K562 (cell line): ENCODE data around the gene ZMYM2. TPM values are rescaled to one million over a fixed set of nuclear protein-coding genes. Genes with fewer than 3 reads are reported as not detected.

Experiments
- BCLAF1 ChIP-seq, 2 experiments: fragments of 450-650 bp in 1 of 2; IDR thresholded peaks; 2 replicates each; pipeline ENCODE4 v1.6.1; 2011 to 2017; ENCODE audit warnings: low read depth in 2 of 2, antibody characterized with exemption in 1 of 2, borderline replicate concordance in 1 of 2, low read length in 1 of 2, mild to moderate bottlenecking in 1 of 2, mixed read lengths in 1 of 2; ENCODE audit not compliant: control insufficient read depth in 1 of 2
- HDAC1 ChIP-seq, 2 experiments: fragments of 450-650 bp; IDR thresholded peaks; 2 replicates each; pipeline ENCODE4 v1.6.1; 2016 to 2017; ENCODE audit warnings: inconsistent platforms in 1 of 2, mild to moderate bottlenecking in 1 of 2, moderate library complexity in 1 of 2
- KLF16 ChIP-seq: IDR thresholded peaks from 2 replicates; pipeline ENCODE4 v1.6.1; 2016; ENCODE audit warnings: antibody characterized with exemption
- L3MBTL2 ChIP-seq: fragments of 450-650 bp; IDR thresholded peaks from 2 replicates; pipeline ENCODE4 v1.6.1; 2016; ENCODE audit warnings: mild to moderate bottlenecking, moderate library complexity
- MCM5 ChIP-seq: fragments of 450-650 bp; IDR thresholded peaks from 2 replicates; pipeline ENCODE4 v1.6.1; 2016; ENCODE audit warnings: low read depth
- NR2C1 ChIP-seq, 2 experiments: fragments of 450-650 bp; IDR thresholded peaks; 2 replicates each; pipeline ENCODE4 v1.6.1; 2017; ENCODE audit warnings: mild to moderate bottlenecking in 2 of 2, antibody characterized with exemption in 1 of 2, inconsistent platforms in 1 of 2, missing compliant biosample characterization in 1 of 2, missing genetic modification characterization in 1 of 2
- SMC3 ChIP-seq: conservative IDR thresholded peaks from 2 replicates; pipeline ENCODE4 v1.6.1; 2011; ENCODE audit warnings: low read depth, low read length, improper control_type of control experiment; ENCODE audit not compliant: insufficient read depth
- ZBTB40 ChIP-seq, 2 experiments: fragments of 450-650 bp in 1 of 2; sonication (generic) in 1 of 2; formaldehyde crosslinking in 1 of 2; IDR thresholded peaks; 2 replicates each; pipeline versions ENCODE4 v1.7.1 to v1.9.0; 2016 to 2022; ENCODE audit warnings: inconsistent platforms in 1 of 2, mild to moderate bottlenecking in 1 of 2, missing genetic modification reagents in 1 of 2
- ZBTB5 ChIP-seq: fragments of 450-650 bp; IDR thresholded peaks from 2 replicates; pipeline ENCODE4 v1.6.1; 2017; ENCODE audit warnings: antibody characterized with exemption
- ZNF143 ChIP-seq: sonication (generic); formaldehyde crosslinking; IDR thresholded peaks from 2 replicates; pipeline ENCODE4 v1.9.0; 2022; ENCODE audit warnings: mild to moderate bottlenecking, missing genetic modification reagents
- polyA plus RNA-seq, 8 experiments: library from polyadenylated mRNA; depleted of rRNA in 4 of 8; stranded (reverse) in 5 of 8; unstranded in 3 of 8; fragments of >200 nt; fragmentation: Nextera tagmentation in 2 of 8; fragmentation: Illumina TruSeq in 1 of 8; extraction: Ambion mirVana in 2 of 8; extraction: Trizol in 1 of 8; gene quantifications; 2 replicates each; pipeline versions ENCODE4 v1.2.1 to v1.2.3, GENCODE V29; 2011 to 2014; ENCODE audit warnings: inconsistent platforms in 1 of 8, missing spikeins in 1 of 8
- total RNA-seq, 7 experiments: library from RNA; depleted of rRNA in 6 of 7; stranded (reverse); fragments of >200 nt in 6 of 7; fragmentation: Illumina TruSeq in 2 of 7; extraction: Trizol in 2 of 7; gene quantifications; 2 replicates each; pipeline versions ENCODE4 v1.2.1 to v1.2.3, GENCODE V29; 2011 to 2021; ENCODE audit warnings: low replicate concordance in 1 of 7

Gene ZMYM2
- total and polyA plus RNA-seq, 9 of the 15 experiments (the other 6 are each of a cell fraction or from before 2014, with no cell fraction given) = 5.0 to 48.8 (median 26.8) TPM

GRCh38 chr13:19959831-19960652 lies 1.5 kb downstream of the ZMYM2 start (continued):
- TF ChIP-seq ZBTB40 (IDR thresholded peaks at IDR 0.05) = no peak
- peak; percentile 38; the same call in 1 of the 2 replicates for TF ChIP-seq ZBTB40 (CRISPR knock-in tag; IDR thresholded peaks at IDR 0.05)
- TF ChIP-seq SMC3 = 0 out of 2 replicates have a peak, but pooled peaks have one; percentile 13
- TF ChIP-seq MCM5 = no peak
- no peak for TF ChIP-seq ZBTB5
- TF ChIP-seq KLF16 = 0 out of 2 replicates have a peak, but pooled peaks have one; percentile 21
- 0 out of 2 replicates have a peak, but pooled peaks have one; percentile 4 for TF ChIP-seq L3MBTL2
- 0 out of 2 replicates have a peak, but pooled peaks have one; percentile 28 for TF ChIP-seq NR2C1 (IDR thresholded peaks at IDR 0.05)
- no peak for TF ChIP-seq NR2C1 (tag; IDR thresholded peaks at IDR 0.05)
- TF ChIP-seq HDAC1 (IDR thresholded peaks at IDR 0.05) = peak in 1 of 2 experiments; percentile 47; a peak in 2 of 4 replicates
- TF ChIP-seq ZNF143 (CRISPR knock-in tag) = no peak
- TF ChIP-seq BCLAF1 (IDR thresholded peaks at IDR 0.05; ENCODE audit: borderline replicate concordance in 1 of 2, control insufficient read depth in 1 of 2, low read depth in 2 of 2, low read length in 1 of 2) = no peak
